Loucy (cell line): Measurements from ENCODE around the gene NAT10.

Source experiments
- CTCF ChIP-seq: fragments of 200-600 bp; sonication (generic); conservative IDR thresholded peaks from 2 replicates; pipeline ENCODE4 v1.5.1; 2014; ENCODE audit warnings: mild to moderate bottlenecking, antibody characterized with exemption, low read length
- EZH2phosphoT487 ChIP-seq: fragments of 200-600 bp; IDR thresholded peaks from 2 replicates; pipeline ENCODE4 v1.6.1; 2018; ENCODE audit warnings: antibody characterized with exemption, mild to moderate bottlenecking, moderate library complexity, borderline replicate concordance

- no peak for TF ChIP-seq CTCF
- TF ChIP-seq EZH2phosphoT487 = no peak
These were observed 73.7 kb downstream of the NAT10 start for GRCh38 chr11:34179026-34179675.
